NOMO-1 treated with DMSO at 0.1 percent for 48 hours (cell line): ENCODE measurements around the gene ANKRD12.
"Not testable (repeated sequence)": the region's sequence is repeated elsewhere in the genome, so short reads cannot be mapped to it uniquely, and the experiment has no call there.

Source experiments
- DNase-seq: peaks from one replicate; lab custom pipeline; 2025; ENCODE audit not compliant: unreplicated experiment; lab: John Stamatoyannopoulos, UW

ANKRD12 gene

GRCh38 chr18:9140381-9140780 lies 3.8 kb downstream of the ANKRD12 start:
- no peak for DNase-seq

- DNase-seq = no peak
Measured at GRCh38 chr18:9140984-9141383, 4.4 kb downstream of the ANKRD12 start.

GRCh38 chr18:9146224-9146623 lies 9.6 kb downstream of the ANKRD12 start:
- DNase-seq = no peak

- peak; percentile 84 for DNase-seq
Measured at GRCh38 chr18:9147440-9148202, 11.0 kb downstream of the ANKRD12 start.

GRCh38 chr18:9148203-9148552 lies 11.6 kb downstream of the ANKRD12 start:
- no peak for DNase-seq

GRCh38 chr18:9150121-9150520 lies 13.5 kb downstream of the ANKRD12 start:
- DNase-seq = no peak

- peak; percentile 28 for DNase-seq
Measured at GRCh38 chr18:9153256-9153655, 16.7 kb downstream of the ANKRD12 start.

- no peak for DNase-seq
Measured at GRCh38 chr18:9156604-9157249, 20.1 kb downstream of the ANKRD12 start.

- DNase-seq = no peak
Measured at GRCh38 chr18:9157806-9158205, 21.2 kb downstream of the ANKRD12 start.

- no peak for DNase-seq
Measured at GRCh38 chr18:9160014-9160413, 23.4 kb downstream of the ANKRD12 start.

GRCh38 chr18:9162663-9163062 lies 26.1 kb downstream of the ANKRD12 start:
- not testable (repeated sequence) for DNase-seq

- DNase-seq = not testable (repeated sequence)
Measured at GRCh38 chr18:9164149-9164548, 27.6 kb downstream of the ANKRD12 start.

- not testable (repeated sequence) for DNase-seq
Measured at GRCh38 chr18:9165883-9166282, 29.3 kb downstream of the ANKRD12 start.

GRCh38 chr18:9169515-9169914 lies 32.9 kb downstream of the ANKRD12 start:
- not testable (repeated sequence) for DNase-seq

- not testable (repeated sequence) for DNase-seq
Measured at GRCh38 chr18:9171919-9172318, 35.3 kb downstream of the ANKRD12 start.

- no peak for DNase-seq
Measured at GRCh38 chr18:9172506-9173127, 36.0 kb downstream of the ANKRD12 start.

- DNase-seq = no peak
Measured at GRCh38 chr18:9173770-9174233, 37.2 kb downstream of the ANKRD12 start.

- DNase-seq = no peak
Measured at GRCh38 chr18:9174302-9174701, 37.7 kb downstream of the ANKRD12 start.

GRCh38 chr18:9175115-9175514 lies 38.5 kb downstream of the ANKRD12 start:
- no peak for DNase-seq

- DNase-seq = no peak
Measured at GRCh38 chr18:9177031-9177430, 40.5 kb downstream of the ANKRD12 start.

GRCh38 chr18:9177466-9177865 lies 40.9 kb downstream of the ANKRD12 start:
- DNase-seq = no peak

- DNase-seq = no peak
Measured at GRCh38 chr18:9178557-9178956, 42.0 kb downstream of the ANKRD12 start.
